Measurements from ENCODE around the gene BNIPL. TPM values are rescaled to one million over a fixed set of nuclear protein-coding genes. Genes with fewer than 3 reads are reported as not detected.

Gene BNIPL
- total RNA-seq, 2 experiments from 2014 or later: 0.30 to 0.42 TPM

GRCh38 chr1:151060657-151061421 is 24.5 kb downstream of the BNIPL start:
- H3K36me3 Mint-ChIP-seq (ENCODE audit: low read depth): peaks cover 38% of the 10 kb centered on the region
- Histone ChIP-seq H3K4me3 (ENCODE audit: low read length) (peak overlapping the region; percentile 64), H3K27ac (ENCODE audit: low read depth in 1 of 2, low read length in 2 of 2) (no peak overlapping the region), H3K9me3 (ENCODE audit: control insufficient read depth in 1 of 2, insufficient read depth in 1 of 2, low read length in 2 of 2) (no peaks in the 10 kb centered on the region), H3K4me1 (ENCODE audit: insufficient read depth, low read length) (peaks cover 27% of the 10 kb centered on the region), H3K27me3 (ENCODE audit: control insufficient read depth in 1 of 2, insufficient read depth in 2 of 2, low read length in 2 of 2) (no peaks in the 10 kb centered on the region), H3K36me3 (ENCODE audit: insufficient read depth, low read length) (peaks cover 15% of the 10 kb centered on the region)
- H3K27me3 Mint-ChIP-seq: no peaks in the 10 kb centered on the region
- H3K9me3 Mint-ChIP-seq: no peaks in the 10 kb centered on the region
- H3K4me1 Mint-ChIP-seq (ENCODE audit: low read depth): peaks cover 40% of the 10 kb centered on the region
- H3K4me3 Mint-ChIP-seq: peak overlapping the region; percentile 97
- DNase-seq (no peak), ATAC-seq (ENCODE audit: poor library complexity) (no peak)
- intact Hi-C loops (cut with DNase I, micrococcal nuclease): no loop called here
- TF ChIP-seq, protein P1, sequence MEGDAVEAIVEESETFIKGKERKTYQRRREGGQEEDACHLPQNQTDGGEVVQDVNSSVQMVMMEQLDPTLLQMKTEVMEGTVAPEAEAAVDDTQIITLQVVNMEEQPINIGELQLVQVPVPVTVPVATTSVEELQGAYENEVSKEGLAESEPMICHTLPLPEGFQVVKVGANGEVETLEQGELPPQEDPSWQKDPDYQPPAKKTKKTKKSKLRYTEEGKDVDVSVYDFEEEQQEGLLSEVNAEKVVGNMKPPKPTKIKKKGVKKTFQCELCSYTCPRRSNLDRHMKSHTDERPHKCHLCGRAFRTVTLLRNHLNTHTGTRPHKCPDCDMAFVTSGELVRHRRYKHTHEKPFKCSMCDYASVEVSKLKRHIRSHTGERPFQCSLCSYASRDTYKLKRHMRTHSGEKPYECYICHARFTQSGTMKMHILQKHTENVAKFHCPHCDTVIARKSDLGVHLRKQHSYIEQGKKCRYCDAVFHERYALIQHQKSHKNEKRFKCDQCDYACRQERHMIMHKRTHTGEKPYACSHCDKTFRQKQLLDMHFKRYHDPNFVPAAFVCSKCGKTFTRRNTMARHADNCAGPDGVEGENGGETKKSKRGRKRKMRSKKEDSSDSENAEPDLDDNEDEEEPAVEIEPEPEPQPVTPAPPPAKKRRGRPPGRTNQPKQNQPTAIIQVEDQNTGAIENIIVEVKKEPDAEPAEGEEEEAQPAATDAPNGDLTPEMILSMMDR (IDR thresholded peaks at IDR 0.05): no peak
- ChIA-PET POLR2A (interaction anchor here (1.9 to 7.7 kb wide), 4 partner anchors 10 to 97 kb away, joined by 12 to 144 read pairs (median 56); partner anchors contain the start of genes C1orf56, GABPB2, MINDY1 and TNFAIP8L2), CTCF (interaction anchor here (0.6 to 5.8 kb wide), 7 partner anchors 10 to 42 kb away, joined by 4 to 69 read pairs (median 7); partner anchors contain the start of genes C1orf56 and GABPB2)
- H3K27ac Mint-ChIP-seq: peak overlapping the region; percentile 90

GRCh38 chr1:151061704-151062103 is 25.3 kb downstream of the BNIPL start:
- Mint-ChIP-seq H3K27ac (peak overlapping the region; percentile 90), H3K4me3 (peak overlapping the region; percentile 97), H3K4me1 (ENCODE audit: low read depth) (peaks cover 32% of the 10 kb centered on the region), H3K36me3 (ENCODE audit: low read depth) (peaks cover 29% of the 10 kb centered on the region), H3K27me3 (no peaks in the 10 kb centered on the region), H3K9me3 (no peaks in the 10 kb centered on the region)
- DNase-seq (no peak), ATAC-seq (ENCODE audit: poor library complexity) (no peak)
- Histone ChIP-seq H3K4me3 (ENCODE audit: low read length) (no peak overlapping the region), H3K27ac (ENCODE audit: low read depth in 1 of 2, low read length in 2 of 2) (no peak overlapping the region), H3K27me3 (ENCODE audit: control insufficient read depth in 1 of 2, insufficient read depth in 2 of 2, low read length in 2 of 2) (no peaks in the 10 kb centered on the region), H3K36me3 (ENCODE audit: insufficient read depth, low read length) (peaks cover 7% of the 10 kb centered on the region), H3K9me3 (ENCODE audit: control insufficient read depth in 1 of 2, insufficient read depth in 1 of 2, low read length in 2 of 2) (no peaks in the 10 kb centered on the region), H3K4me1 (ENCODE audit: insufficient read depth, low read length) (peaks cover 20% of the 10 kb centered on the region)
- POLR2A ChIA-PET: interaction anchor here (1.1 to 7.7 kb wide), 3 partner anchors 9 to 95 kb away, joined by 3 to 144 read pairs (median 78); partner anchors contain the start of genes C1orf56 and GABPB2
- intact Hi-C loops (cut with DNase I, micrococcal nuclease): no loop called here
- TF ChIP-seq, protein P1 (IDR thresholded peaks at IDR 0.05): no peak
- CTCF ChIA-PET: interaction anchor here (0.7 to 5.8 kb wide), 4 partner anchors 10 to 38 kb away, joined by 4 to 69 read pairs (median 8); partner anchors contain the start of gene GABPB2

DNA sequence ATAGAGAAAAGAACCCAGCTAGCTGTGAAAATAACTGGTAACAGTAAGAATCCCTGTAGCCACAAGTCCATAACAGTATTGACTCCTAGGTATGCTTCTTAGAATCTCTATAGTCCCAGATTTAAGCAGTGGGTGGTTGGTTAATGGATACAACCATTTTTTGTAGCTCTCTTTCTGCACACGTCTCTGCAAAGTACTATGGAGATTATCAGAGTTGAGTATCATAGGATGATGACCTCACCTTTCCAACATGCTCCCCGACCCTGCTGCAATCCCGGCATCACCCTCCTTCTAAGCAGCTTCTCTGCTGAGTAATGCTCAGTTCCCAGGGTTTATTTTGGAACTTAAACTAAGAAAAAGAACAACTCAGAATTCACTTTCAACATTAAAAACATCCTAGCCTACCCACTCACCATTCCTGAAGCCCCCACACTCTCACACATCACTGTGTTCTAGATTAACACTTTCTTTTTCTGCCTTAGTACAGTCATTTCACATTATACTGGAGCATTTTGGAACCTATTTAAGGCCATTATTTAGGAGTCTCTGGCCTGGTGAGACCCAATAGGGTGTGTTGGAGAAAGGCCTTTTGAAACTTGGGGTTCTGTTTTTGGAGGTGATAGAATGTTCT is 26.5 kb downstream of the BNIPL start:
- Mint-ChIP-seq H3K4me3 (peak overlapping the region; percentile 6), H3K27me3 (no peaks in the 10 kb centered on the region), H3K27ac (no peak overlapping the region), H3K9me3 (no peaks in the 10 kb centered on the region), H3K4me1 (ENCODE audit: low read depth) (peaks cover 23% of the 10 kb centered on the region), H3K36me3 (ENCODE audit: low read depth) (peaks cover 19% of the 10 kb centered on the region)
- Histone ChIP-seq H3K36me3 (ENCODE audit: insufficient read depth, low read length) (peaks cover 4% of the 10 kb centered on the region), H3K9me3 (ENCODE audit: control insufficient read depth in 1 of 2, insufficient read depth in 1 of 2, low read length in 2 of 2) (no peaks in the 10 kb centered on the region), H3K27me3 (ENCODE audit: control insufficient read depth in 1 of 2, insufficient read depth in 2 of 2, low read length in 2 of 2) (no peaks in the 10 kb centered on the region), H3K4me3 (ENCODE audit: low read length) (no peak overlapping the region), H3K27ac (ENCODE audit: low read depth in 1 of 2, low read length in 2 of 2) (no peak overlapping the region), H3K4me1 (ENCODE audit: insufficient read depth, low read length) (peaks cover 12% of the 10 kb centered on the region)
- POLR2A ChIA-PET: interaction anchor here (1.1 to 7.1 kb wide), 2 partner anchors 14 to 15 kb away, joined by 3 to 144 read pairs; partner anchors contain the start of gene C1orf56
- TF ChIP-seq, protein P1 (IDR thresholded peaks at IDR 0.05): no peak
- ATAC-seq (ENCODE audit: poor library complexity) (no peak), DNase-seq (no peak)
- intact Hi-C loops (cut with DNase I, micrococcal nuclease): no loop called here
- CTCF ChIA-PET: interaction anchor here (0.7 to 1.9 kb wide), 2 partner anchors 8 to 39 kb away, joined by 4 to 11 read pairs; partner anchors contain the start of gene GABPB2

Measured in CD4-positive, alpha-beta T cell (primary cell).